ENCODE measurements around the gene FANCI.

The FANCI gene

DNA sequence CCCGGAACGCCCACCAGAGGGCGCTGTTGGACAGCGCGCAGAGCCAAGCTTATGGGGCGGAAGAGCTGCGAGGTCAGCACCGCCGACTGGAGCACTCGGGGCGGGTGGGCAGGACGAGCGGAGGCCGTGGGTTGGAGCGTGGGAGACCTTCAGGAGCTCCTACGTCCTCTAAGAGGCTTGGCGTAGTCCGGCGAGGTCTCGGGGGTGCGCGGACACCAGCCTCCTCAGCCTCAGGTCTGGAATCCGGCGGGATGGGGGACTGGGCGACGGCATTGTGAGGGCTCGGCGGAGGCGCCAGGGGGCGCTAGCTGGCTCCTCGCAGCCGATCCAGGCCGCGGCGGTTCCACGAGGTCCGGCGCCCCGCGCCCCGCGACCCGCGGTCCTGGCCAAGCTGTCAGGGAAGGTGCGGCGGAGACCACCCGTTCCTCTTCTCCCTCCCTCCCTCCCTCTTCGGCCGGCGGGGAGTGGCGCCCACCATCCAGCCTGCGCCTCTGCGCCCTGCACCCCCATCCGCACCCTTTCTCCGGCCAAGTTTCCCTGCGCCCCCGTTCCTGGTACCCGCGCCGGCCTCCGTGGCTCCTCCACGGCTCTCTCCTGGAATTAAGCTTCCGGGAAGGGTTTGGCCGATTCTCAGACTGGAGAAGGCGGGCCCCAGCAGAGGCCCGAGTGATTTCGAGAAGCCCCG is 115.1 kb downstream of the FANCI start:
- no CpG with 5 or more reads among the region's 68 CpGs for WGBS (ENCODE audit: extremely low coverage, insufficient coverage, low lambda C conversion rate)
- no peak overlapping the region for H2AK5ac ChIP-seq (ENCODE audit: low read length)
- no peak overlapping the region for H4K5ac ChIP-seq (ENCODE audit: low read length)
- H2BK15ac ChIP-seq (replicated peaks; ENCODE audit: low read depth): no peak overlapping the region
- no peaks in the 10 kb centered on the region for H3K79me2 ChIP-seq (ENCODE audit: control insufficient read depth, insufficient read depth, low read length)
- H3K4me2 ChIP-seq (ENCODE audit: low read length): peak overlapping the region; percentile 75
- no peak overlapping the region for H2BK120ac ChIP-seq (ENCODE audit: low read depth, low read length)
- no peak overlapping the region for H3K23ac ChIP-seq (ENCODE audit: low read length)
- H3K56ac ChIP-seq (ENCODE audit: low read length): peak overlapping the region; percentile 69
- H3K4me3 ChIP-seq (ENCODE audit: low read length): no peak overlapping the region
- no peak overlapping the region for H4K8ac ChIP-seq (ENCODE audit: low read depth, low read length)
- no peak overlapping the region for H3K27ac ChIP-seq (ENCODE audit: low read depth, low read length)
- H3K18ac ChIP-seq (ENCODE audit: low read length): no peak overlapping the region
- no peak overlapping the region for H2BK5ac ChIP-seq (ENCODE audit: low read length)
- no peaks in the 10 kb centered on the region for H3K79me1 ChIP-seq (ENCODE audit: low read length)
- no peak overlapping the region for H3K9ac ChIP-seq (ENCODE audit: low read length)
- peaks cover 57% of the 10 kb centered on the region for H3K27me3 ChIP-seq (ENCODE audit: insufficient read depth, low read length, poor library complexity)
- H3K4me1 ChIP-seq (ENCODE audit: control insufficient read depth, low read depth, low read length): no peaks in the 10 kb centered on the region
- DNase-seq: peak; percentile 76
- no peaks in the 10 kb centered on the region for H3K36me3 ChIP-seq (ENCODE audit: control insufficient read depth, insufficient read depth, low read length)
- no peak overlapping the region for H3K4ac ChIP-seq (ENCODE audit: low read depth, low read length)

DNA sequence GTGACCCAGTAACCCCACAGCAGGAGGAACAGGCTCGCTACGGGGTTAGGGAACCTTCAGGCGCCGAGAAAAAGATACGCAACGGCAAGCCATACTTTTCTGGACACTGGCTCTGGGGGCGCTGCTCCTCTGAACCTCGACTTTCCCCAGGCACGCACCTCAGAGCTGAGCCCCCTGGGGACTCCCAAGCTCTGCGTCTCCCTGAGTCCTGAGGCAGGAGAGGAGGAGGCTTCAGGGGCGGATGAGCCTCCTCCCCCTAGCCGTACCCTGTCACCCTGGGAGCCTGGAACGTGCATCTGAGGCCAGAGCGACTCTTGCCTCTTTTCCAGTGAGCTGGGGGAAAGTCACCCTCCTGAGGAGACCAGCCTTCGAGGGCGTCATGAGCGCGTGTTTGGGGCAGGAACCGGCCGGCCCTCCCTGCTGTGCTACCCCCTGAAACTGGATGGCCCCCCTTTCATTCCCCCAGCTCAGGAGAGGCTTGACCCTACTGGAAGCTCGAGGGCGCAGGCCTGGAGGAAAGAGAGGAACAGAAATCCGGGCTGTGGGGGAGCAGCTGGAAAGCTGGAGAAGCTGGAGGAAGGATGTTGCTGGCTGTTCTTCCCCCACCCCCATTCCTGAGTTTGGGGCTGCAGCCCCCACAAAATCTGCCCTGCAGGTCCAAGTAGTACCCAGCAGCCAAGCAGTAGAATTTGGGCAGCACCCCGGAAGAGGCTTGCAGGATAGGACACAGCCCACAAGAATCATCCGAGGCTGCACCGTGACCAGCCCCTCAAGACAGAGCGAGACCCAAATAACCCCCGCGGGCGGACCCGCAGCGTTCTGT is 115.9 kb downstream of the FANCI start:
- Histone ChIP-seq H3K27me3 (ENCODE audit: insufficient read depth, low read length, poor library complexity) (peaks cover 63% of the 10 kb centered on the region), H2BK120ac (ENCODE audit: low read depth, low read length) (no peak overlapping the region), H3K79me2 (ENCODE audit: control insufficient read depth, insufficient read depth, low read length) (no peaks in the 10 kb centered on the region), H3K4ac (ENCODE audit: low read depth, low read length) (no peak overlapping the region), H3K9ac (ENCODE audit: low read length) (no peak overlapping the region), H2AK5ac (ENCODE audit: low read length) (no peak overlapping the region), H3K4me3 (ENCODE audit: low read length) (no peak overlapping the region), H3K79me1 (ENCODE audit: low read length) (no peaks in the 10 kb centered on the region), H4K8ac (ENCODE audit: low read depth, low read length) (no peak overlapping the region), H3K27ac (ENCODE audit: low read depth, low read length) (no peak overlapping the region), H3K4me2 (ENCODE audit: low read length) (no peak overlapping the region), H3K36me3 (ENCODE audit: control insufficient read depth, insufficient read depth, low read length) (no peaks in the 10 kb centered on the region), H2BK5ac (ENCODE audit: low read length) (no peak overlapping the region), H3K23ac (ENCODE audit: low read length) (no peak overlapping the region), H3K4me1 (ENCODE audit: control insufficient read depth, low read depth, low read length) (no peaks in the 10 kb centered on the region), H3K56ac (ENCODE audit: low read length) (no peak overlapping the region), H2BK15ac (replicated peaks; ENCODE audit: low read depth) (no peak overlapping the region), H4K5ac (ENCODE audit: low read length) (no peak overlapping the region), H3K18ac (ENCODE audit: low read length) (no peak overlapping the region)
- no peak for DNase-seq
- no CpG with 5 or more reads among the region's 32 CpGs for WGBS (ENCODE audit: extremely low coverage, insufficient coverage, low lambda C conversion rate)

DNA sequence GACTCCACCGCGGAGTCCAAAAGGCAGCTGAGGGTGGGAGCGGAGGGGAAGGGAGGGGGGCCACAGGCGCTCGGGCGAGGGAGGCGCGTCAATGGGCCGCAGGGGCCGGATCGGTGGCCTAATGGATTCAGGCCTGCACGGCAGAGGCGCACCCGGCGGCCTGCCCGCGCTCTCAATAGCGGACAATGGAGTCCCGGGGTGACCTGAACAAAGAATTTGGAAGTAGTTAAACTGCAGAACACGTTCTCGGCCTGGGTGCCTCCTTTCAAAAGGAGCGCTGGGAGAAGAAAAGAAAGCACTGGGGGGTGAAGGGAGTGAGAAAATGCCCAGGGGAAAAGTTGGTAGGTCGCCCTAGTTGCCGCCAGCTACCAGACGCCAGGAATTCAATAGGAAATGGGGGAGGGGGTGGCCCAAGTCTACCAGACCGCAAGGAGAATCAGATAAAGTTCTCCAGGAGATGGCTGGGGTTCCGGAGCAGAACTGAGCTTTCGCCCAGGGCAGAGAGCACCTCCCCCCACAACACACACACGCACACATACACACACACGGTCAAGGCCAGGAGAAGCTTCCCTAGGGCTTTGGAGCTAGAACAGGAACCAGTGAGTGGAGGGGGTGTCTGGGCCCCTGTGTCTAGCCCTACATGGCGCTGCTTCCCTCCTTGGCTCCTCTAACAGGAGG is 116.7 kb downstream of the FANCI start:
- Histone ChIP-seq H2BK15ac (replicated peaks; ENCODE audit: low read depth) (no peak overlapping the region), H3K4me2 (ENCODE audit: low read length) (no peak overlapping the region), H2AK5ac (ENCODE audit: low read length) (no peak overlapping the region), H3K56ac (ENCODE audit: low read length) (no peak overlapping the region), H2BK120ac (ENCODE audit: low read depth, low read length) (no peak overlapping the region), H4K5ac (ENCODE audit: low read length) (no peak overlapping the region), H3K4ac (ENCODE audit: low read depth, low read length) (no peak overlapping the region), H3K36me3 (ENCODE audit: control insufficient read depth, insufficient read depth, low read length) (no peaks in the 10 kb centered on the region), H4K8ac (ENCODE audit: low read depth, low read length) (no peak overlapping the region), H3K23ac (ENCODE audit: low read length) (no peak overlapping the region), H3K79me2 (ENCODE audit: control insufficient read depth, insufficient read depth, low read length) (no peaks in the 10 kb centered on the region), H3K79me1 (ENCODE audit: low read length) (no peaks in the 10 kb centered on the region), H3K27ac (ENCODE audit: low read depth, low read length) (no peak overlapping the region), H3K4me3 (ENCODE audit: low read length) (no peak overlapping the region), H3K27me3 (ENCODE audit: insufficient read depth, low read length, poor library complexity) (peaks cover 71% of the 10 kb centered on the region), H3K4me1 (ENCODE audit: control insufficient read depth, low read depth, low read length) (no peaks in the 10 kb centered on the region), H3K9ac (ENCODE audit: low read length) (no peak overlapping the region), H3K18ac (ENCODE audit: low read length) (no peak overlapping the region), H2BK5ac (ENCODE audit: low read length) (no peak overlapping the region)
- no CpG with 5 or more reads among the region's 31 CpGs for WGBS (ENCODE audit: extremely low coverage, insufficient coverage, low lambda C conversion rate)
- DNase-seq: peak; percentile 52

DNA sequence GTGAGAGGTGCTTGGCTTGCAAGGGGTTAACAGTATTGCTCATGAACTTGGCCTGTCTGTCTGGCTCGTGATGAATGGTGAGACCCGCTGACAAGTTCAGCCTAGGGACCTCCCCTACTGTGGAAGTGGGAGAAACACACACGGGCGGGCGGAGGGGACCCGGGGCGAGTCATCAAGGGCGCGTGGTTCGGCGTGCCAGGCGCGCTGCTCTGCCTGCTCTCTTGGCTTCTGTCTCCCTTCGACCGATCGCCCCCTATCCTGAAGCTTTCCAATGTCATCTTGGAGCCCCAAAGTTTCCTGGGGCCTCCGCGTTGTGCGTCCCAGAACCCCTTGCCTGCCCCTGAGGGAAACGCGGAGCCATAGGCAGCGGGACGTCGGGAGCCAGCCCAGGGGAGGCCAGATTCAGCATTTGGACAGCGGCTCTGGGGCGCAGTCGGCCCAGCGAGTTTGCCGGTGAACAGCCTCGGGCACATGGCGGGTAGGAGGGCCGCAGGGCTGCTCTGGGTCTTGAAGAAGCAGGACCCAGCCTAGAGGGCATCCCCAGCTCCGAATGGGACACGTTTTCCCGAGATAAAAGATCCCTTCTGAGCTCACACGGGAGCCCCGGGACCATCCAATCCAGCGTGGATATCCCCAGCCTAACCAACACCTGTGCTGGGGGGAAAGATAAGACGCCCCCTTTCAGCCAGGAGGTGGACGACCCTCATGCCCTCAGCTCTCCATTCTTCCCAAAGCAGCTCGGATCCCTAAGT is 117.8 kb downstream of the FANCI start:
- Histone ChIP-seq H3K79me1 (ENCODE audit: low read length) (no peaks in the 10 kb centered on the region), H2AK5ac (ENCODE audit: low read length) (no peak overlapping the region), H4K8ac (ENCODE audit: low read depth, low read length) (no peak overlapping the region), H4K5ac (ENCODE audit: low read length) (no peak overlapping the region), H3K4me1 (ENCODE audit: control insufficient read depth, low read depth, low read length) (no peaks in the 10 kb centered on the region), H3K18ac (ENCODE audit: low read length) (no peak overlapping the region), H3K36me3 (ENCODE audit: control insufficient read depth, insufficient read depth, low read length) (no peaks in the 10 kb centered on the region), H3K4me2 (ENCODE audit: low read length) (no peak overlapping the region), H3K4ac (ENCODE audit: low read depth, low read length) (no peak overlapping the region), H2BK5ac (ENCODE audit: low read length) (no peak overlapping the region), H3K4me3 (ENCODE audit: low read length) (no peak overlapping the region), H3K27ac (ENCODE audit: low read depth, low read length) (no peak overlapping the region), H3K79me2 (ENCODE audit: control insufficient read depth, insufficient read depth, low read length) (no peaks in the 10 kb centered on the region), H3K27me3 (ENCODE audit: insufficient read depth, low read length, poor library complexity) (peaks cover 83% of the 10 kb centered on the region), H2BK120ac (ENCODE audit: low read depth, low read length) (no peak overlapping the region), H2BK15ac (replicated peaks; ENCODE audit: low read depth) (no peak overlapping the region), H3K9ac (ENCODE audit: low read length) (no peak overlapping the region), H3K23ac (ENCODE audit: low read length) (no peak overlapping the region), H3K56ac (ENCODE audit: low read length) (no peak overlapping the region)
- no CpG with 5 or more reads among the region's 41 CpGs for WGBS (ENCODE audit: extremely low coverage, insufficient coverage, low lambda C conversion rate)
- DNase-seq: peak; percentile 83

DNA sequence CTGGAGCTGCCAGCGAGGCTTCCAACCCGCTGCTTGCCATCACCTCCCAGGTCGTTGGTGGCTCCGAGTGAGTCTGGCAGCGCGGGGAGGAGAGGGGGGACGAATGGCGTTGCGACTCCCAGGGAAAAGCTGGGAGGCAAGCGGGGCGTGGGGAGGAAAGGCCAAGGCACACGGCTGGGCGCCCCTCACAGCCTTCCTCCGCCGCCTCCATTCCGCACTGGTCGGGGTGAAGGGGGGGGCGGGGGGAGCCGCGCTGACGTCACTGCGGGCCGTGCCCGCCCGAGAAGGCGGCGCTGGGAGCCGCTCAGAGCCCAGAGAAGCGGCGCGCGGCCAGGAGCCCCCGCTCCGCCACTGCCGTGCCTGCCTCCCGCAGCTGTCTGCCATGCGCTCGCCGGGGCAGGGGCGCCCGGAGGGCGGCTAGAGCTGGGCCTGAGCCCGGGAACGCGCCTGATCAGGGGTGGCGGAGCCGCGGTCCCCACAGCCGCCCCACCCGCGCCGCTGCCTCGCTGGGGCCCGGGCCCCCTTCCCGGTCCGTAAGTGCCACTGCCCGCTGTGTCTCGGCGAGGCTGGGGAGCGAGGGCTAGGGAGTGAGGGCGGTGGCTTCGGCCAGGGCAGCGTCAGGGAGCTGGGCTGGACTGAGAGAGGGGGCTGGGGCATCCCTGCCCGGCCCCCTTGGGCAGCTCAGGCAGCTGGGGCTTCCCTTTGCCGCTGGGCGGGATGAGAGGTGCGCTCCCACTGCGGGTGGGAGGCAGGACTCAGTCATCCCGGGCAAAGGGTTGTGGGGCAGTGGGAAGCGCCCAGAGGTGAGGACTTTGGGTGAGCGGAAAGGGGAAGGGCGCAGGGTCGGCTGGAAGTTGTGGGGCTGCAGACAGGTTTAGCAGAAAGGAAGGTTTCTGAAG is 118.7 kb downstream of the FANCI start:
- Histone ChIP-seq H3K4ac (ENCODE audit: low read depth, low read length) (no peak overlapping the region), H3K79me1 (ENCODE audit: low read length) (no peaks in the 10 kb centered on the region), H3K4me1 (ENCODE audit: control insufficient read depth, low read depth, low read length) (no peaks in the 10 kb centered on the region), H2AK5ac (ENCODE audit: low read length) (no peak overlapping the region), H3K79me2 (ENCODE audit: control insufficient read depth, insufficient read depth, low read length) (no peaks in the 10 kb centered on the region), H4K8ac (ENCODE audit: low read depth, low read length) (no peak overlapping the region), H4K5ac (ENCODE audit: low read length) (no peak overlapping the region), H2BK5ac (ENCODE audit: low read length) (no peak overlapping the region), H3K27me3 (ENCODE audit: insufficient read depth, low read length, poor library complexity) (peaks cover 87% of the 10 kb centered on the region), H2BK15ac (replicated peaks; ENCODE audit: low read depth) (no peak overlapping the region), H3K27ac (ENCODE audit: low read depth, low read length) (no peak overlapping the region), H2BK120ac (ENCODE audit: low read depth, low read length) (no peak overlapping the region), H3K9ac (ENCODE audit: low read length) (no peak overlapping the region), H3K23ac (ENCODE audit: low read length) (no peak overlapping the region), H3K18ac (ENCODE audit: low read length) (no peak overlapping the region), H3K36me3 (ENCODE audit: control insufficient read depth, insufficient read depth, low read length) (no peaks in the 10 kb centered on the region), H3K56ac (ENCODE audit: low read length) (no peak overlapping the region), H3K4me2 (ENCODE audit: low read length) (no peak overlapping the region), H3K4me3 (ENCODE audit: low read length) (no peak overlapping the region)
- DNase-seq: no peak
- no CpG with 5 or more reads among the region's 73 CpGs for WGBS (ENCODE audit: extremely low coverage, insufficient coverage, low lambda C conversion rate)

All from mesendoderm (in vitro differentiated cells).